Measurements from ENCODE around the gene THADA.

- TF ChIP-seq CTCF (IDR thresholded peaks at IDR 0.05), result no peak
- no peak for TF ChIP-seq EZH2phosphoT487 (IDR thresholded peaks at IDR 0.05)
- no peak for TF ChIP-seq EZH2 (IDR thresholded peaks at IDR 0.05)
Observed at GRCh38 chr2:43444989-43445645, 150.7 kb downstream of the THADA start.

Data from neural progenitor cell (in vitro differentiated cells).